WTC11 (cell line): Measurements from ENCODE around the gene CD40.

Source experiments
- NFYB ChIP-seq: sonication (generic); formaldehyde crosslinking; conservative IDR thresholded peaks from 2 replicates; pipeline ENCODE4 v1.8.0; 2022; ENCODE audit warnings: low read depth, missing genetic modification reagents
- TF ChIP-seq, protein P1 (sequence below): fragments of 200-600 bp; IDR thresholded peaks from 2 replicates; pipeline ENCODE4 v1.8.0; 2022; ENCODE audit warnings: antibody characterized with exemption

DNA sequence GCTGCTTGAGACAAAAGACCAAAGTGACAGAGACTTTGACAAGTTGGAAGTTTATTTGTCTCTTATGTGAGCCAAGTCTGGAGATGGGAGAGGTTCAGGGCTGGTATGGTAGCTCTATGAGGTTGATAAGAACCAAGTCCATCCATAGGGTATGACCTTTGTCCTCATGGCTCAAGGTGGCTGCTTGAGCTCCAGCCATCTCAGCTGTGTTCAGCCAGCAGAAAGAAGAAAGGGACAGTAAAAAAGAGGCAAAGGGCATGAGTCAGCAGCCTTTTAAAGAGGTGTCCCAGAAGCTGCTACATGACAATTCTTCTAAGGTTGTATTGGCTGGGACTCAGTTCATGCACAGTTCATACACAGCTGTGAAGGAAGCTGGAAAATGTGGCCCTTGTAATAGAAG, 49.0 kb downstream of the CD40 start:
- TF ChIP-seq, protein P1, sequence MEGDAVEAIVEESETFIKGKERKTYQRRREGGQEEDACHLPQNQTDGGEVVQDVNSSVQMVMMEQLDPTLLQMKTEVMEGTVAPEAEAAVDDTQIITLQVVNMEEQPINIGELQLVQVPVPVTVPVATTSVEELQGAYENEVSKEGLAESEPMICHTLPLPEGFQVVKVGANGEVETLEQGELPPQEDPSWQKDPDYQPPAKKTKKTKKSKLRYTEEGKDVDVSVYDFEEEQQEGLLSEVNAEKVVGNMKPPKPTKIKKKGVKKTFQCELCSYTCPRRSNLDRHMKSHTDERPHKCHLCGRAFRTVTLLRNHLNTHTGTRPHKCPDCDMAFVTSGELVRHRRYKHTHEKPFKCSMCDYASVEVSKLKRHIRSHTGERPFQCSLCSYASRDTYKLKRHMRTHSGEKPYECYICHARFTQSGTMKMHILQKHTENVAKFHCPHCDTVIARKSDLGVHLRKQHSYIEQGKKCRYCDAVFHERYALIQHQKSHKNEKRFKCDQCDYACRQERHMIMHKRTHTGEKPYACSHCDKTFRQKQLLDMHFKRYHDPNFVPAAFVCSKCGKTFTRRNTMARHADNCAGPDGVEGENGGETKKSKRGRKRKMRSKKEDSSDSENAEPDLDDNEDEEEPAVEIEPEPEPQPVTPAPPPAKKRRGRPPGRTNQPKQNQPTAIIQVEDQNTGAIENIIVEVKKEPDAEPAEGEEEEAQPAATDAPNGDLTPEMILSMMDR: no peak
- TF ChIP-seq NFYB (CRISPR knock-in tag): no peak
